MM.1S (cell line): Measurements from ENCODE around the gene GAK.
"Not testable (repeated sequence)": the region's sequence is repeated elsewhere in the genome, so short reads cannot be mapped to it uniquely, and the experiment has no call there.

Experiments used
- DNase-seq: peaks from one replicate; pipeline ENCODE4 v3.0.0-alpha.2; 2015
- H2AFZ ChIP-seq: fragments of 300-600 bp; sonication (generic); 2 replicates; pipeline ENCODE4 v1.6.0; 2016; ENCODE audit warnings: antibody characterized with exemption, low read length
- H3F3A ChIP-seq: fragments of 300-600 bp; sonication (generic); 2 replicates; pipeline ENCODE4 v1.6.1; 2016; ENCODE audit warnings: mild to moderate bottlenecking, antibody characterized with exemption, low read length, moderate library complexity, mixed read lengths; ENCODE audit not compliant: insufficient read depth
- H3K27ac ChIP-seq: fragments of 300-600 bp; sonication (generic); 2 replicates; pipeline ENCODE4 v1.5.1; 2016; ENCODE audit warnings: mild to moderate bottlenecking, low read length
- H3K27me3 ChIP-seq: fragments of 300-600 bp; sonication (generic); replicated peaks from 2 replicates; pipeline ENCODE4 v1.6.0; 2016; ENCODE audit warnings: low read length; ENCODE audit not compliant: insufficient read depth
- H3K36me3 ChIP-seq: fragments of 300-600 bp; sonication (generic); replicated peaks from 2 replicates; pipeline ENCODE4 v1.6.1; 2016; ENCODE audit warnings: mild to moderate bottlenecking, low read length, mixed read lengths; ENCODE audit not compliant: insufficient read depth
- H3K4me1 ChIP-seq: fragments of 300-600 bp; sonication (generic); 2 replicates; pipeline ENCODE4 v1.6.1; 2016; ENCODE audit warnings: low read length, mixed read lengths
- H3K4me2 ChIP-seq: fragments of 300-600 bp; sonication (generic); 2 replicates; pipeline ENCODE4 v1.6.0; 2016; ENCODE audit warnings: low read depth, low read length
- H3K4me3 ChIP-seq: fragments of 300-600 bp; sonication (generic); 2 replicates; pipeline ENCODE4 v1.5.1; 2016; ENCODE audit warnings: low read length, mixed read lengths
- H3K79me2 ChIP-seq: fragments of 300-600 bp; sonication (generic); 2 replicates; pipeline ENCODE4 v1.6.1; 2016; ENCODE audit warnings: mixed run types, low read length, mixed read lengths
- H3K9ac ChIP-seq: fragments of 300-600 bp; sonication (generic); 2 replicates; pipeline ENCODE4 v1.6.1; 2016; ENCODE audit warnings: low read length, mixed read lengths
- H3K9me2 ChIP-seq: fragments of 300-600 bp; sonication (generic); replicated peaks from 2 replicates; pipeline ENCODE4 v1.6.1; 2016; ENCODE audit warnings: mild to moderate bottlenecking, low read length, mixed read lengths; ENCODE audit not compliant: insufficient read depth
- H3K9me3 ChIP-seq: fragments of 300-600 bp; sonication (generic); replicated peaks from 2 replicates; pipeline ENCODE4 v1.6.1; 2016; ENCODE audit warnings: mild to moderate bottlenecking, low read length, mixed read lengths; ENCODE audit not compliant: insufficient read depth
- H4K20me1 ChIP-seq: fragments of 300-600 bp; sonication (generic); 2 replicates; pipeline ENCODE4 v1.6.1; 2016; ENCODE audit warnings: mild to moderate bottlenecking, low read length, moderate library complexity, mixed read lengths; ENCODE audit not compliant: insufficient read depth
- EZH2 ChIP-seq: fragments of 300-600 bp; sonication (generic); optimal IDR thresholded peaks from 2 replicates; pipeline ENCODE3; 2017; ENCODE audit warnings: low read depth, mild to moderate bottlenecking, antibody characterized with exemption, low read length, mixed read lengths
- EZH2phosphoT487 ChIP-seq: fragments of 300-600 bp; sonication (generic); IDR thresholded peaks from 2 replicates; pipeline ENCODE4 v1.6.1; 2018; ENCODE audit warnings: antibody characterized with exemption, low read length
- TF ChIP-seq, protein P1 (sequence below): fragments of 300-600 bp; sonication (generic); IDR thresholded peaks from 2 replicates; pipeline ENCODE4 v1.5.1; 2016; ENCODE audit warnings: antibody characterized with exemption, low read length, mixed read lengths

The GAK gene

DNA sequence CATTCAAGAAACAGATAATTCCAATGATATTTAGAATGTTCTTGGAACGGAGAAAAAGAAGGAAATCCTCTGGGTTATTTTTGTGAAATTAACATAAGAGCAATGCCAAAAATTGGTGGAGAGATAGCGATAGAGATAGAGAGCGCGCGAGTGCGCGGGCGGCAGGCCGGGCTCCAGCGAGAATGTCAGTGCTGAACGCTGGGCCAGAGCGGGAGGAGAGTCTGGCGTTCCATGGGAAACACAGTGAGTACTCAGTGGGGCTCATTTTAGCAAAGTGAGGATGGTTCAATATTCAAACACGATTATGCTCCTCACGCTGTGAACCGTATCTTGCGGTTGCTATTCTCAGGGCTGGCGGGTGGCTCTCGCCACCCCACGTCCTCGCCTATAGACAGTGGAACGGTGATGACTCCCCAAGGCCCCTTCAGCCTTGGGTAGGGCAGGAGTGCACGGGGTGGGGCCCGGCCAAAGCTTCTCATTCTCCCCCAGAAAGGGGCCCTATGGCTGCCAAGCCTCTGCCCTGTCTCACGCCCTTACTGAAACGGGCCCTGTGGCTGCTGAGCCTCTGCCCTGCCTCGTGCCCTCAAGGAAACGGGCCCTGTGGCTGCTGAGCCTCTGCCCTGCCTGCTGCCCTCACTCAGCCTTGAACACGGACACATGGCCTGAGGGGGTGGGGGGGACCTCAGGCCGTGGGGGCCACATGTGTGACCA, 123.1 kb downstream of the GAK start:
- Histone ChIP-seq H3K27ac (no peak overlapping the region), H3K27me3 (no peaks in the 10 kb centered on the region), H2AFZ (no peak overlapping the region), H3K79me2 (no peaks in the 10 kb centered on the region), H3K4me3 (no peak overlapping the region), H3K4me2 (no peak overlapping the region), H3K9ac (no peak overlapping the region), H4K20me1 (no peaks in the 10 kb centered on the region), H3K36me3 (no peaks in the 10 kb centered on the region), H3K4me1 (no peaks in the 10 kb centered on the region), H3K9me3 (no peaks in the 10 kb centered on the region), H3K9me2 (no peaks in the 10 kb centered on the region), H3F3A (no peaks in the 10 kb centered on the region)
- TF ChIP-seq EZH2phosphoT487 (no peak), EZH2 (no peak)
- no peak for DNase-seq

DNA sequence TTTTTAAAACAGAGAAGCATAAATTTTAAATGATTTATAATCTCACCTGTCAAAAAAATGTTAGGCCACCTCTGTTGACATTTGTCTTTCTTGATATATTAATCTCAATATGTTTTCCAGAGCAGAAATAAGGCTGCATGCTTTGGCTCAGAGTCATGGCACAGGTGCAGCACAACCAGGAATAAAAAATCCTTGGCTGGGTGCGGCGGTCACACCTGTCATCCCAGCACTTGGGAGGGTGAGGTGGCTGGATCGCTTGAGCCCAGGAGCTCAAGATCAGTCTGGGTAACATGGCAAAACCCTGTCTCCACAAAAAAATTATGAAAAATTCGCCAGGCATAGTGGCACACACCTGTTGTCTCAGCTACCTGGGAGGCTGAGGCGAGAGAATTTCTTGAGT, 124.3 kb downstream of the GAK start:
- Histone ChIP-seq H3K27me3 (no peaks in the 10 kb centered on the region), H3F3A (no peaks in the 10 kb centered on the region)

DNA sequence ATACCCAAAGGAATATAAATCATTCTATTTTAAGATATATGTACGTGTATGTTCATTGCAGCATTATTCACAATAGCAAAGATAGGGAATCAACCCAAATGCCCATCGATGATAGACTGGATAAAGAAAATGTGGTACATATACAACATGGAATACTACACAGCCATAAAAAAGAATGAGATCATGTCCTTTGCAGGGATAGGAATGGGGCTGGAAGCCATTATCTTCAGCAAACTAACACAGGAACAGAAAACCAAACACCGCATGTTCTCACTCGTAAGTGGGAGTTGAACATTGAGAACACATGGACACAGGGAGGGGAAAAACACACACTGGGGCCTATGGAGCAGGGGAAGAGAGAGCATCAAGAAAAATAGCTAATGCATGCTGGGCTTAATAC, 125.1 kb downstream of the GAK start:
- not testable (repeated sequence) for H3K27me3 ChIP-seq, DNase-seq, H3K4me1 ChIP-seq, H3K9me3 ChIP-seq, H3K9ac ChIP-seq, H3K9me2 ChIP-seq, H4K20me1 ChIP-seq, H3K36me3 ChIP-seq, H3K27ac ChIP-seq, H3F3A ChIP-seq, H3K4me2 ChIP-seq, H2AFZ ChIP-seq, H3K4me3 ChIP-seq, H3K79me2 ChIP-seq

More for the DNA sequence above, 124.3 kb downstream of the GAK start:
- Histone ChIP-seq H3K36me3 (no peaks in the 10 kb centered on the region), H3K4me1 (no peaks in the 10 kb centered on the region), H3K4me2 (no peak overlapping the region), H3K79me2 (no peaks in the 10 kb centered on the region), H3K27ac (no peak overlapping the region), H3K9ac (no peak overlapping the region), H2AFZ (no peak overlapping the region), H4K20me1 (no peaks in the 10 kb centered on the region), H3K9me3 (no peaks in the 10 kb centered on the region), H3K9me2 (no peaks in the 10 kb centered on the region), H3K4me3 (no peak overlapping the region)
- TF ChIP-seq EZH2 (no peak), EZH2phosphoT487 (no peak)
- TF ChIP-seq, protein P1, sequence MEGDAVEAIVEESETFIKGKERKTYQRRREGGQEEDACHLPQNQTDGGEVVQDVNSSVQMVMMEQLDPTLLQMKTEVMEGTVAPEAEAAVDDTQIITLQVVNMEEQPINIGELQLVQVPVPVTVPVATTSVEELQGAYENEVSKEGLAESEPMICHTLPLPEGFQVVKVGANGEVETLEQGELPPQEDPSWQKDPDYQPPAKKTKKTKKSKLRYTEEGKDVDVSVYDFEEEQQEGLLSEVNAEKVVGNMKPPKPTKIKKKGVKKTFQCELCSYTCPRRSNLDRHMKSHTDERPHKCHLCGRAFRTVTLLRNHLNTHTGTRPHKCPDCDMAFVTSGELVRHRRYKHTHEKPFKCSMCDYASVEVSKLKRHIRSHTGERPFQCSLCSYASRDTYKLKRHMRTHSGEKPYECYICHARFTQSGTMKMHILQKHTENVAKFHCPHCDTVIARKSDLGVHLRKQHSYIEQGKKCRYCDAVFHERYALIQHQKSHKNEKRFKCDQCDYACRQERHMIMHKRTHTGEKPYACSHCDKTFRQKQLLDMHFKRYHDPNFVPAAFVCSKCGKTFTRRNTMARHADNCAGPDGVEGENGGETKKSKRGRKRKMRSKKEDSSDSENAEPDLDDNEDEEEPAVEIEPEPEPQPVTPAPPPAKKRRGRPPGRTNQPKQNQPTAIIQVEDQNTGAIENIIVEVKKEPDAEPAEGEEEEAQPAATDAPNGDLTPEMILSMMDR: no peak
- no peak for DNase-seq

DNA sequence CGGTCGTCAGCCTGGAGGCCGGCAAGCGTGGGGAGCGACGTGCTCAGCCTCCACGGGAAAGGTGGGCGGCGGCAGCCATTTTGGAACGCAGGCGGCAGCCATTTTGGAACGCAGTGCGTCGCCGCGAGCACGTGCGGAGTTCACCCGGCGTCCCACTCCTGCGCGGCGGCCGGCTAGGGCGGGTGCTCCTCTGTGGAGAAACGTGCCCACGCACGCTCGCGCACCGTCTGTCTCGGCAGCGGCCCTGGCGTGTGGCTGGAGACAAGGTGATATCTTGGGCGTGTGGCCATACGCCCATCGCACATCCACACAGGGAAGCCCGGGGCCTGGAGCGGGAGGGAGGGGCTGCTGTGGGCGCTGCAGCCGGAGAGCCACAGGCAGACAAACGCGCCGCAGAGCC, 127.3 kb downstream of the GAK start:
- no peak for DNase-seq
- H3K9me3 ChIP-seq: no peaks in the 10 kb centered on the region
- H3F3A ChIP-seq: no peaks in the 10 kb centered on the region
- no peaks in the 10 kb centered on the region for H4K20me1 ChIP-seq
- no peak overlapping the region for H2AFZ ChIP-seq
- no peaks in the 10 kb centered on the region for H3K9me2 ChIP-seq
- no peak overlapping the region for H3K4me3 ChIP-seq
- TF ChIP-seq EZH2phosphoT487 (no peak), EZH2 (no peak)
- TF ChIP-seq, protein P1: no peak
- no peak overlapping the region for H3K27ac ChIP-seq
- H3K27me3 ChIP-seq: no peaks in the 10 kb centered on the region
- H3K9ac ChIP-seq: no peak overlapping the region
- H3K79me2 ChIP-seq: no peaks in the 10 kb centered on the region
- H3K4me1 ChIP-seq: no peaks in the 10 kb centered on the region
- no peak overlapping the region for H3K4me2 ChIP-seq
- no peaks in the 10 kb centered on the region for H3K36me3 ChIP-seq
